Measurements from ENCODE around the gene AGO4.

The AGO4 gene

GRCh38 chr1:35902671-35903070, 94.9 kb downstream of the AGO4 start:
- no peaks in the 10 kb centered on the region for H3K27me3 ChIP-seq (ENCODE audit: control insufficient read depth, insufficient read depth, low read length)
- peaks cover 88% of the 10 kb centered on the region for H3K36me3 ChIP-seq (ENCODE audit: control insufficient read depth, insufficient read depth, low read length)

More at GRCh38 chr1:35902671-35903070, 94.9 kb downstream of the AGO4 start:
- no peak overlapping the region for H3K4me3 ChIP-seq (ENCODE audit: low read depth, low read length)
- H3K27ac ChIP-seq (ENCODE audit: low read depth, low read length) = no peak overlapping the region
- no peaks in the 10 kb centered on the region for H3K4me1 ChIP-seq (ENCODE audit: control insufficient read depth, insufficient read depth, low read length)
- H3K9me3 ChIP-seq (ENCODE audit: control insufficient read depth, insufficient read depth, low read depth, low read length) = no peaks in the 10 kb centered on the region
- no peak overlapping the region for H3K9ac ChIP-seq (ENCODE audit: low read length)

All from HUES6 (cell line).